Right atrium auricular region (tissue), 2 donors: ENCODE measurements around the gene KRT79. TPM values are rescaled to one million over a fixed set of nuclear protein-coding genes. Genes with fewer than 3 reads are reported as not detected.

Experiments used
- DNase-seq: peaks from one replicate; pipeline ENCODE4 v3.0.0-alpha.2; 2019; ENCODE audit warnings: low spot score
- H3K27ac ChIP-seq, 2 donors: fragments of 200-600 bp; sonication (generic); 1 replicate in 1 of 2; 2 replicates in 1 of 2; pipeline ENCODE4 v1.5.1; 2016 to 2019
- H3K27me3 ChIP-seq, 2 donors: fragments of 200-600 bp; sonication (generic); one replicate each; pipeline versions ENCODE4 v1.5.1 to v1.6.0; 2017 to 2019
- H3K36me3 ChIP-seq: fragments of 200-600 bp; sonication (generic); one replicate; pipeline ENCODE4 v1.5.1; 2016
- H3K4me1 ChIP-seq, 2 donors: fragments of 200-600 bp; sonication (generic); one replicate each; pipeline versions ENCODE4 v1.5.1 to v1.6.0; 2017 to 2019
- H3K4me3 ChIP-seq, 2 donors: fragments of 200-600 bp; sonication (generic); 1 replicate in 1 of 2; 2 replicates in 1 of 2; pipeline ENCODE4 v1.5.1; 2017 to 2019; ENCODE audit warnings: mild to moderate bottlenecking in 1 of 2, moderate library complexity in 1 of 2
- H3K9me3 ChIP-seq, 2 donors: fragments of 200-600 bp; sonication (generic); one replicate each; pipeline ENCODE4 v1.5.1; 2019
- CTCF ChIP-seq, 2 donors: fragments of 200-600 bp; sonication (generic); IDR thresholded peaks; one replicate each; pipeline ENCODE4 v1.5.1; 2019; ENCODE audit warnings: antibody characterized with exemption in 2 of 2
- total RNA-seq, 2 donors: library from RNA; depleted of rRNA; stranded (reverse); fragments of >200 nt; gene quantifications; one replicate each; pipeline ENCODE4 v1.1.0, GENCODE V29; 2016

Gene KRT79
- total RNA-seq, 2 donors from 2014 or later = not detected

- H3K27ac ChIP-seq = no peak overlapping the region
- H3K4me1 ChIP-seq = peaks cover 0 to 45% of the 10 kb centered on the region in 2 donors
- H3K27me3 ChIP-seq = no peaks in the 10 kb centered on the region
- TF ChIP-seq CTCF (IDR thresholded peaks at IDR 0.05) = no peak
- H3K4me3 ChIP-seq = no peak overlapping the region
- DNase-seq = no peak
- no peaks in the 10 kb centered on the region for H3K9me3 ChIP-seq
- H3K36me3 ChIP-seq = no peaks in the 10 kb centered on the region
These were observed 42.3 kb upstream of the KRT79 start for GRCh38 chr12:52876372-52876771.

GRCh38 chr12:52874573-52875435 lies 40.7 kb upstream of the KRT79 start:
- no peaks in the 10 kb centered on the region for H3K9me3 ChIP-seq
- no peaks in the 10 kb centered on the region for H3K36me3 ChIP-seq
- H3K27ac ChIP-seq = peak overlapping the region; percentile 64 to 82
- TF ChIP-seq CTCF (IDR thresholded peaks at IDR 0.05) = peak in 1 of 2 donors; percentile 7
- no peak for DNase-seq
- H3K4me1 ChIP-seq = peaks cover 0 to 53% of the 10 kb centered on the region in 2 donors
- H3K27me3 ChIP-seq = no peaks in the 10 kb centered on the region
- H3K4me3 ChIP-seq = peak overlapping the region; percentile 50

GRCh38 chr12:52873832-52874572 lies 39.9 kb upstream of the KRT79 start:
- DNase-seq = peak; percentile 90
- no peaks in the 10 kb centered on the region for H3K9me3 ChIP-seq
- peaks cover 0 to 45% of the 10 kb centered on the region in 2 donors for H3K4me1 ChIP-seq
- TF ChIP-seq CTCF (IDR thresholded peaks at IDR 0.05) = no peak
- peak overlapping the region; percentile 65 to 82 for H3K27ac ChIP-seq
- H3K36me3 ChIP-seq = no peaks in the 10 kb centered on the region
- H3K4me3 ChIP-seq = peak overlapping the region; percentile 50
- H3K27me3 ChIP-seq = no peaks in the 10 kb centered on the region

- peak overlapping the region in 1 of 2 donors; percentile 50 for H3K4me3 ChIP-seq
- H3K27me3 ChIP-seq = no peaks in the 10 kb centered on the region
- peaks cover 0 to 42% of the 10 kb centered on the region in 2 donors for H3K4me1 ChIP-seq
- peak overlapping the region; percentile 65 to 82 for H3K27ac ChIP-seq
- DNase-seq = no peak
- no peaks in the 10 kb centered on the region for H3K36me3 ChIP-seq
- TF ChIP-seq CTCF (IDR thresholded peaks at IDR 0.05) = no peak
- no peaks in the 10 kb centered on the region for H3K9me3 ChIP-seq
These were observed 39.4 kb upstream of the KRT79 start for GRCh38 chr12:52873513-52873831.

- H3K36me3 ChIP-seq = no peaks in the 10 kb centered on the region
- no peaks in the 10 kb centered on the region for H3K9me3 ChIP-seq
- TF ChIP-seq CTCF (IDR thresholded peaks at IDR 0.05) = no peak
- peak overlapping the region; percentile 65 to 82 for H3K27ac ChIP-seq
- H3K4me1 ChIP-seq = peaks cover 0 to 42% of the 10 kb centered on the region in 2 donors
- DNase-seq = no peak
- no peaks in the 10 kb centered on the region for H3K27me3 ChIP-seq
- H3K4me3 ChIP-seq = no peak overlapping the region
These were observed 38.7 kb upstream of the KRT79 start for GRCh38 chr12:52872644-52873389.
